Trophoblast cell (in vitro differentiated cells and primary cell): ENCODE data around the gene PUS3.

Experiments
- DNase-seq, 2 donors: peaks; one replicate each; pipeline ENCODE4 v3.0.0-alpha.2; 2016
- H2AFZ ChIP-seq: 2 replicates; pipeline ENCODE4 v1.6.1; 2013; ENCODE audit warnings: low read length, moderate library complexity, mild to moderate bottlenecking; ENCODE audit not compliant: insufficient read depth, poor library complexity
- H2AK5ac ChIP-seq: 2 replicates; pipeline ENCODE4 v1.6.1; 2013; ENCODE audit warnings: mild to moderate bottlenecking, low read length
- H2BK120ac ChIP-seq: 2 replicates; pipeline ENCODE4 v1.6.1; 2013; ENCODE audit warnings: low read length, mild to moderate bottlenecking, moderate library complexity; ENCODE audit not compliant: insufficient read depth, poor library complexity
- H2BK12ac ChIP-seq: 2 replicates; pipeline ENCODE4 v1.6.1; 2013; ENCODE audit warnings: mild to moderate bottlenecking, low read length, moderate library complexity
- H2BK5ac ChIP-seq: 2 replicates; pipeline ENCODE4 v1.6.1; 2013; ENCODE audit warnings: low read length, low read depth, moderate library complexity, mild to moderate bottlenecking; ENCODE audit not compliant: poor library complexity
- H3K14ac ChIP-seq: 2 replicates; pipeline ENCODE4 v1.6.1; 2013; ENCODE audit warnings: mild to moderate bottlenecking, low read length
- H3K18ac ChIP-seq: 2 replicates; pipeline ENCODE4 v1.6.1; 2013; ENCODE audit warnings: mild to moderate bottlenecking, low read length
- H3K23ac ChIP-seq: 2 replicates; pipeline ENCODE4 v1.6.1; 2013; ENCODE audit warnings: low read length
- H3K27ac ChIP-seq: 2 replicates; pipeline ENCODE4 v1.5.1; 2013; ENCODE audit warnings: low read depth, mild to moderate bottlenecking, inconsistent platforms, low read length, moderate library complexity
- H3K27me3 ChIP-seq: 2 replicates; pipeline ENCODE4 v1.6.1; 2013; ENCODE audit warnings: inconsistent platforms, mild to moderate bottlenecking, low read length, moderate library complexity; ENCODE audit not compliant: insufficient read depth
- H3K36me3 ChIP-seq, 2 experiments: 1 replicate in 1 of 2; 2 replicates in 1 of 2; pipeline ENCODE4 v1.6.1; 2013; ENCODE audit warnings: low read length in 2 of 2, mild to moderate bottlenecking in 2 of 2, moderate library complexity in 1 of 2; ENCODE audit not compliant: insufficient read depth in 2 of 2, control insufficient read depth in 1 of 2
- H3K4ac ChIP-seq: 2 replicates; pipeline ENCODE4 v1.6.1; 2013; ENCODE audit warnings: low read depth, mild to moderate bottlenecking, low read length, moderate library complexity
- H3K4me1 ChIP-seq, 2 experiments: 1 replicate in 1 of 2; 2 replicates in 1 of 2; pipeline ENCODE4 v1.6.1; 2013; ENCODE audit warnings: low read length in 2 of 2, mild to moderate bottlenecking in 2 of 2, moderate library complexity in 1 of 2; ENCODE audit not compliant: insufficient read depth in 2 of 2, control insufficient read depth in 1 of 2
- H3K4me2 ChIP-seq: 2 replicates; pipeline ENCODE4 v1.6.1; 2013; ENCODE audit warnings: inconsistent platforms, mild to moderate bottlenecking, low read length, moderate library complexity
- H3K4me3 ChIP-seq: 2 replicates; pipeline ENCODE4 v1.5.1; 2013; ENCODE audit warnings: mild to moderate bottlenecking, low read depth, low read length, inconsistent platforms
- H3K79me1 ChIP-seq: one replicate; pipeline ENCODE4 v1.6.1; 2013; ENCODE audit warnings: low read length
- H3K79me2 ChIP-seq: 2 replicates; pipeline ENCODE4 v1.6.1; 2013; ENCODE audit warnings: low read length, mild to moderate bottlenecking; ENCODE audit not compliant: control insufficient read depth, insufficient read depth, poor library complexity
- H3K9ac ChIP-seq: 2 replicates; pipeline ENCODE4 v1.6.1; 2013; ENCODE audit warnings: mild to moderate bottlenecking, low read length
- H3K9me3 ChIP-seq: 2 replicates; pipeline ENCODE4 v1.6.1; 2013; ENCODE audit warnings: low read depth, mild to moderate bottlenecking, control low read depth, inconsistent platforms, low read length; ENCODE audit not compliant: insufficient read depth
- H4K12ac ChIP-seq: 2 replicates; pipeline ENCODE4 v1.6.1; 2013; ENCODE audit warnings: low read depth, mild to moderate bottlenecking, low read length, moderate library complexity
- H4K8ac ChIP-seq: 2 replicates; pipeline ENCODE4 v1.6.1; 2013; ENCODE audit warnings: low read depth, mild to moderate bottlenecking, low read length, moderate library complexity
- H4K91ac ChIP-seq: one replicate; pipeline ENCODE4 v1.6.1; 2013; ENCODE audit warnings: low read depth, mild to moderate bottlenecking, low read length, moderate library complexity
- WGBS: extraction: QIAGEN DNeasy Blood & Tissue Kit; methylation state at CpG from one replicate; pipeline ENCODE4 v1.1.7; 2013; ENCODE audit warnings: missing lambda C conversion rate; ENCODE audit not compliant: insufficient read length, insufficient coverage; ENCODE audit errors: extremely low coverage; 5-methylcytosine and 5-hydroxymethylcytosine counted together

Gene PUS3

GRCh38 chr11:125950178-125950490 lies 47.1 kb upstream of the PUS3 start:
- WGBS = no CpG with 5 or more reads among the region's 11 CpGs
- DNase-seq = no peak
- no peak overlapping the region for H4K91ac ChIP-seq
- H2BK12ac ChIP-seq = no peak overlapping the region
- H2BK120ac ChIP-seq = no peak overlapping the region
- no peak overlapping the region for H2AK5ac ChIP-seq
- H3K9ac ChIP-seq = no peak overlapping the region
- H3K4ac ChIP-seq = no peak overlapping the region
- no peak overlapping the region for H3K14ac ChIP-seq
- H3K27me3 ChIP-seq = no peaks in the 10 kb centered on the region
- H3K36me3 ChIP-seq = peaks cover 32 to 33% of the 10 kb centered on the region in 2 experiments
- no peak overlapping the region for H2BK5ac ChIP-seq
- H3K79me2 ChIP-seq = no peaks in the 10 kb centered on the region
- no peak overlapping the region for H3K4me3 ChIP-seq
- H4K8ac ChIP-seq = no peak overlapping the region
- no peak overlapping the region for H3K4me2 ChIP-seq
- H4K12ac ChIP-seq = peak overlapping the region; percentile 5
- H3K18ac ChIP-seq = no peak overlapping the region
- H2AFZ ChIP-seq = no peak overlapping the region
- peaks cover 2% of the 10 kb centered on the region for H3K9me3 ChIP-seq
- H3K4me1 ChIP-seq = peaks cover 11 to 12% of the 10 kb centered on the region in 2 experiments
- H3K79me1 ChIP-seq = peaks cover 6% of the 10 kb centered on the region
- H3K23ac ChIP-seq = no peak overlapping the region
- no peak overlapping the region for H3K27ac ChIP-seq

- Histone ChIP-seq H2BK120ac (no peak overlapping the region), H4K8ac (no peak overlapping the region), H3K79me2 (no peaks in the 10 kb centered on the region), H3K18ac (no peak overlapping the region), H3K4ac (no peak overlapping the region), H3K79me1 (peaks cover 6% of the 10 kb centered on the region), H2AK5ac (no peak overlapping the region), H3K4me1 (peaks cover 11 to 12% of the 10 kb centered on the region in 2 experiments), H3K9me3 (peaks cover 2% of the 10 kb centered on the region), H3K36me3 (peaks cover 27% of the 10 kb centered on the region in 2 experiments), H3K14ac (no peak overlapping the region), H2BK5ac (no peak overlapping the region), H3K4me3 (no peak overlapping the region), H4K12ac (no peak overlapping the region), H4K91ac (no peak overlapping the region), H3K27me3 (no peaks in the 10 kb centered on the region), H2AFZ (no peak overlapping the region), H2BK12ac (no peak overlapping the region), H3K27ac (no peak overlapping the region), H3K23ac (no peak overlapping the region), H3K4me2 (no peak overlapping the region), H3K9ac (no peak overlapping the region)
- WGBS = no CpG with 5 or more reads among the region's 22 CpGs
- DNase-seq = no peak
Measured at GRCh38 chr11:125949271-125950177, 46.5 kb upstream of the PUS3 start.

GRCh38 chr11:125948278-125949051 lies 45.5 kb upstream of the PUS3 start:
- DNase-seq = no peak
- Histone ChIP-seq H3K27ac (no peak overlapping the region), H3K18ac (no peak overlapping the region), H3K36me3 (peaks cover 16% of the 10 kb centered on the region in 2 experiments), H3K4me1 (peaks cover 11 to 17% of the 10 kb centered on the region in 2 experiments), H2BK12ac (peak overlapping the region; percentile 9), H3K79me2 (no peaks in the 10 kb centered on the region), H3K27me3 (no peaks in the 10 kb centered on the region), H4K12ac (no peak overlapping the region), H2AFZ (no peak overlapping the region), H3K14ac (no peak overlapping the region), H3K4ac (no peak overlapping the region), H3K9ac (no peak overlapping the region), H2BK120ac (no peak overlapping the region), H3K9me3 (peaks cover 2% of the 10 kb centered on the region), H3K4me3 (no peak overlapping the region), H4K8ac (no peak overlapping the region), H3K23ac (no peak overlapping the region), H3K4me2 (no peak overlapping the region), H2BK5ac (no peak overlapping the region), H4K91ac (no peak overlapping the region), H3K79me1 (peaks cover 6% of the 10 kb centered on the region), H2AK5ac (no peak overlapping the region)
- WGBS = no CpG with 5 or more reads among the region's 23 CpGs

- H3K18ac ChIP-seq = no peak overlapping the region
- no peak overlapping the region for H3K9ac ChIP-seq
- H3K27me3 ChIP-seq = no peaks in the 10 kb centered on the region
- H4K12ac ChIP-seq = no peak overlapping the region
- WGBS = no CpG with 5 or more reads among the region's 24 CpGs
- no peak overlapping the region for H4K91ac ChIP-seq
- no peak for DNase-seq
- H3K79me1 ChIP-seq = peaks cover 6% of the 10 kb centered on the region
- H3K27ac ChIP-seq = no peak overlapping the region
- no peak overlapping the region for H2BK120ac ChIP-seq
- peaks cover 14 to 21% of the 10 kb centered on the region in 2 experiments for H3K4me1 ChIP-seq
- peaks cover 2% of the 10 kb centered on the region for H3K9me3 ChIP-seq
- H3K4me2 ChIP-seq = no peak overlapping the region
- no peak overlapping the region for H2BK5ac ChIP-seq
- peaks cover 12 to 15% of the 10 kb centered on the region in 2 experiments for H3K36me3 ChIP-seq
- H3K14ac ChIP-seq = no peak overlapping the region
- H2AK5ac ChIP-seq = no peak overlapping the region
- H4K8ac ChIP-seq = no peak overlapping the region
- no peak overlapping the region for H3K23ac ChIP-seq
- H3K4ac ChIP-seq = no peak overlapping the region
- H3K79me2 ChIP-seq = no peaks in the 10 kb centered on the region
- no peak overlapping the region for H2AFZ ChIP-seq
- H3K4me3 ChIP-seq = no peak overlapping the region
- no peak overlapping the region for H2BK12ac ChIP-seq
Measured at GRCh38 chr11:125947419-125948277, 44.6 kb upstream of the PUS3 start.
